Liver (tissue), 9 donors: ENCODE data around the gene ASCC1. TPM values are rescaled to one million over a fixed set of nuclear protein-coding genes. Genes with fewer than 3 reads are reported as not detected.

Experiments used
- DNase-seq: peaks from one replicate; pipeline ENCODE4 v3.0.0-alpha.2; 2017; ENCODE audit warnings: low spot score
- H3K27ac ChIP-seq, 2 donors: one replicate each; pipeline ENCODE4 v1.7.0; 2013; ENCODE audit warnings: inconsistent platforms in 2 of 2, low read length in 2 of 2, control low read depth in 1 of 2, low read depth in 1 of 2, mild to moderate bottlenecking in 1 of 2
- H3K27me3 ChIP-seq, 4 donors: one replicate each; pipeline versions ENCODE4 v1.6.1 to v1.7.0; 2013; ENCODE audit warnings: low read length in 3 of 4, inconsistent platforms in 1 of 4, mild to moderate bottlenecking in 1 of 4, moderate library complexity in 1 of 4; ENCODE audit not compliant: control insufficient read depth in 4 of 4, insufficient read depth in 4 of 4
- H3K36me3 ChIP-seq, 4 donors: one replicate each; pipeline versions ENCODE4 v1.6.1 to v1.7.0; 2013; ENCODE audit warnings: low read length in 3 of 4, mild to moderate bottlenecking in 3 of 4, low read depth in 1 of 4, moderate library complexity in 1 of 4; ENCODE audit not compliant: control insufficient read depth in 4 of 4, insufficient read depth in 3 of 4
- H3K4me1 ChIP-seq, 4 donors: one replicate each; pipeline versions ENCODE4 v1.6.1 to v1.7.0; 2013; ENCODE audit warnings: low read length in 3 of 4, mild to moderate bottlenecking in 3 of 4, moderate library complexity in 1 of 4; ENCODE audit not compliant: control insufficient read depth in 4 of 4, insufficient read depth in 4 of 4
- H3K4me3 ChIP-seq, 3 donors: one replicate each; pipeline versions ENCODE4 v1.6.1 to v1.7.0; 2013; ENCODE audit warnings: low read length in 3 of 3, control low read depth in 1 of 3, low read depth in 1 of 3, mild to moderate bottlenecking in 1 of 3
- H3K9ac ChIP-seq, 2 donors: one replicate each; pipeline ENCODE4 v1.7.0; 2013; ENCODE audit warnings: low read length in 2 of 2, mild to moderate bottlenecking in 2 of 2, moderate library complexity in 2 of 2, control low read depth in 1 of 2, low read depth in 1 of 2
- H3K9me3 ChIP-seq, 4 donors: one replicate each; pipeline versions ENCODE4 v1.6.1 to v1.7.0; 2013; ENCODE audit warnings: low read length in 3 of 4; ENCODE audit not compliant: control insufficient read depth in 4 of 4
- ATF3 ChIP-seq: IDR thresholded peaks from 2 replicates; pipeline ENCODE4 v1.6.1; 2016; ENCODE audit warnings: antibody characterized with exemption
- CTCF ChIP-seq: fragments of 150-350 bp; IDR thresholded peaks from 2 replicates; pipeline ENCODE4 v1.5.1; 2017; ENCODE audit warnings: improper control_type of control experiment, low read depth, low read length; ENCODE audit not compliant: missing input control
- EGR1 ChIP-seq, 2 donors: IDR thresholded peaks; 2 replicates each; pipeline ENCODE4 v1.6.1; 2016 to 2018; ENCODE audit warnings: antibody characterized with exemption in 2 of 2, low read depth in 2 of 2
- FOXA1 ChIP-seq: IDR thresholded peaks from 2 replicates; pipeline ENCODE4 v1.6.1; 2016; ENCODE audit warnings: antibody characterized with exemption
- FOXA2 ChIP-seq: IDR thresholded peaks from 2 replicates; pipeline ENCODE4 v1.6.1; 2016; ENCODE audit warnings: antibody characterized with exemption
- GABPA ChIP-seq, 2 donors: IDR thresholded peaks in 1 of 2; conservative IDR thresholded peaks in 1 of 2; 2 replicates each; pipeline ENCODE4 v1.6.1; 2016; ENCODE audit warnings: antibody characterized with exemption in 2 of 2, mild to moderate bottlenecking in 1 of 2, moderate library complexity in 1 of 2
- HNF4A ChIP-seq, 2 donors: conservative IDR thresholded peaks; 2 replicates each; pipeline ENCODE4 v1.6.1; 2016; ENCODE audit warnings: antibody characterized with exemption in 2 of 2, mild to moderate bottlenecking in 2 of 2
- HNF4G ChIP-seq: IDR thresholded peaks from 2 replicates; pipeline ENCODE4 v1.6.1; 2016; ENCODE audit warnings: antibody characterized with exemption
- JUND ChIP-seq, 2 donors: IDR thresholded peaks; 2 replicates each; pipeline ENCODE4 v1.6.1; 2016; ENCODE audit warnings: antibody characterized with exemption in 2 of 2
- NR2F2 ChIP-seq: IDR thresholded peaks from 2 replicates; pipeline ENCODE4 v1.6.1; 2016; ENCODE audit warnings: antibody characterized with exemption
- RAD21 ChIP-seq, 2 donors: IDR thresholded peaks; 2 replicates each; pipeline ENCODE4 v1.6.1; 2016; ENCODE audit warnings: antibody characterized with exemption in 2 of 2, mild to moderate bottlenecking in 2 of 2
- REST ChIP-seq: IDR thresholded peaks from 2 replicates; pipeline ENCODE4 v1.6.1; 2016; ENCODE audit warnings: antibody characterized with exemption, mild to moderate bottlenecking
- RXRA ChIP-seq, 2 donors: IDR thresholded peaks; 2 replicates each; pipeline ENCODE4 v1.6.1; 2017 to 2018; ENCODE audit warnings: antibody characterized with exemption in 2 of 2, mild to moderate bottlenecking in 1 of 2
- SP1 ChIP-seq: IDR thresholded peaks from 2 replicates; pipeline ENCODE4 v1.6.1; 2018; ENCODE audit warnings: antibody characterized with exemption, mild to moderate bottlenecking
- TAF1 ChIP-seq: conservative IDR thresholded peaks from 2 replicates; pipeline ENCODE4 v1.6.1; 2016; ENCODE audit warnings: antibody characterized with exemption, mild to moderate bottlenecking
- YY1 ChIP-seq: IDR thresholded peaks from 2 replicates; pipeline ENCODE4 v1.6.1; 2016; ENCODE audit warnings: antibody characterized with exemption, mild to moderate bottlenecking
- ZBTB33 ChIP-seq: IDR thresholded peaks from 2 replicates; pipeline ENCODE4 v1.6.1; 2016; ENCODE audit warnings: antibody characterized with exemption
- WGBS: extraction: QIAGEN DNeasy Blood & Tissue Kit; methylation state at CpG from one replicate; pipeline ENCODE4 v1.1.7; 2013; 5-methylcytosine and 5-hydroxymethylcytosine counted together
- polyA plus RNA-seq, 2 donors: library from polyadenylated mRNA; stranded (reverse) in 1 of 2; unstranded in 1 of 2; fragments of 200-250 nt in 1 of 2; fragments of >200 nt in 1 of 2; fragmentation: Nextera tagmentation in 1 of 2; extraction: Ambion mirVana in 1 of 2; gene quantifications; one replicate each; pipeline versions ENCODE4 v1.2.1 to v1.2.3, GENCODE V29; 2013 to 2015
- total RNA-seq, 2 donors: library from RNA; depleted of rRNA; stranded (reverse); fragments of >200 nt; gene quantifications; one replicate each; pipeline ENCODE4 v1.2.3, GENCODE V29; 2014
- TF ChIP-seq, protein P1 (sequence below): IDR thresholded peaks from 2 replicates; pipeline ENCODE4 v1.6.1; 2016; ENCODE audit warnings: antibody characterized with exemption
- donor health status: healthy.
- donor health status: healthy.
- donor health status: healthy.
- donor health status: healthy.
- donor health status: healthy.

The ASCC1 gene
- total and polyA plus RNA-seq, 4 donors: 6.9 to 13.9 (median 10.2) TPM

DNA sequence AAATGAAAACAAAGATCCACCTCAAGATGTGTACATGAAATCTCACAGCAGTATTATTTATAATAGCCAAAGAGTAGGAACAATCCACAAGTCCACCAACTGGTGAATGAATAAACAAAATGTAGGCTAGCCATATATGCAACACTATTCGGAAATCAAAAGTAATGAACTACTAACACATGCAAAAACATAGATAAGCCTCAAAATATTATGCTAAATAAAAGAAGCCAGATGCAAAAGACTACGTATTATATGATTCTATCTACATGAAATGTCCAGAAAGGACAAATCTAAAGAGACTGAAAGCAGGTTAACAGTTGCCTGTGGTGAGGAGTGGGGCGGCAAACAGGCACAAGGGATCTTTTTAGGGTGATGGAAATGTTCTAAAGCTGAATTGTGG, 49.0 kb downstream of the ASCC1 start:
- no peak for DNase-seq
- Histone ChIP-seq H3K36me3 (no peaks in the 10 kb centered on the region), H3K4me3 (no peak overlapping the region), H3K4me1 (no peaks in the 10 kb centered on the region), H3K9ac (no peak overlapping the region), H3K9me3 (no peaks in the 10 kb centered on the region), H3K27me3 (no peaks in the 10 kb centered on the region), H3K27ac (no peak overlapping the region)
- no peak for TF ChIP-seq RAD21 (IDR thresholded peaks at IDR 0.05)
- no peak for TF ChIP-seq SP1
- TF ChIP-seq JUND (IDR thresholded peaks at IDR 0.05): no peak
- TF ChIP-seq RXRA (IDR thresholded peaks at IDR 0.05): no peak
- no peak for TF ChIP-seq NR2F2
- no peak for TF ChIP-seq HNF4G
- no peak for TF ChIP-seq TAF1
- no peak for TF ChIP-seq YY1
- TF ChIP-seq CTCF: no peak
- no peak for TF ChIP-seq ZBTB33
- TF ChIP-seq GABPA (IDR thresholded peaks at IDR 0.05 in 1 of 2, conservative IDR thresholded peaks at IDR 0.05 in 1 of 2): no peak
- no peak for TF ChIP-seq ATF3
- TF ChIP-seq, protein P1, sequence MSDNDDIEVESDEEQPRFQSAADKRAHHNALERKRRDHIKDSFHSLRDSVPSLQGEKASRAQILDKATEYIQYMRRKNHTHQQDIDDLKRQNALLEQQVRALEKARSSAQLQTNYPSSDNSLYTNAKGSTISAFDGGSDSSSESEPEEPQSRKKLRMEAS: no peak
- no peak for TF ChIP-seq EGR1 (IDR thresholded peaks at IDR 0.05; ENCODE audit: low read depth in 2 of 2)
- no peak for TF ChIP-seq HNF4A (conservative IDR thresholded peaks at IDR 0.05)
- TF ChIP-seq REST: no peak
- TF ChIP-seq FOXA1: no peak
- TF ChIP-seq FOXA2: no peak
- 97% methylated on average over 3 of the region's 3 CpGs for WGBS

DNA sequence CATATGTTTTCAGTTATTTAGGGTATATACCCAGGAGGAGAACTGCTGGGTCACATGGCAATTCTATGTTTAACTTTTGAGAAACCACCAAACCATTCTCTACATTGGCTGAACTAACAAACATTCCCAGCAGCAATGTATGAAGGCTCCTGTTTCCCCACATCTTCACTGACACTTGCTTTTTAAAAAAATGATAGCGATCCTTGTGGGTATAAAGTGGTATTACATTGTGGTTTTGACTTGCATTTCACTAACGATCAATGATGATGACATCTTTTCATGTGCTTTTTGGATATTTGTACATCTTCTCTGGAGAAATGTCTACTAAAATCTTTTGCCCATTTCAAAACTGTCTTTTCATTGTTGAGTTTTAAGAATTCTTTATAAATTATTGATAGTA, 51.5 kb downstream of the ASCC1 start:
- Histone ChIP-seq H3K27me3 (no peaks in the 10 kb centered on the region), H3K36me3 (peaks cover 0 to 5% (median 2%) of the 10 kb centered on the region in 4 donors), H3K4me3 (no peak overlapping the region), H3K9ac (no peak overlapping the region), H3K4me1 (no peaks in the 10 kb centered on the region), H3K27ac (no peak overlapping the region), H3K9me3 (no peaks in the 10 kb centered on the region)
- WGBS: 89% methylated on average over 2 of the region's 2 CpGs
- TF ChIP-seq, protein P1: no peak
- TF ChIP-seq SP1: no peak
- no peak for TF ChIP-seq HNF4A (conservative IDR thresholded peaks at IDR 0.05)
- TF ChIP-seq CTCF: no peak
- TF ChIP-seq FOXA2: no peak
- no peak for TF ChIP-seq HNF4G
- no peak for TF ChIP-seq TAF1
- no peak for TF ChIP-seq JUND (IDR thresholded peaks at IDR 0.05)
- no peak for TF ChIP-seq NR2F2
- no peak for TF ChIP-seq REST
- no peak for TF ChIP-seq RAD21 (IDR thresholded peaks at IDR 0.05)
- no peak for DNase-seq
